ENCODE measurements around the gene AP4B1.

Gene AP4B1

GRCh38 chr1:113924473-113924872, 19.9 kb upstream of the AP4B1 start:
- POLR2A ChIA-PET = no interaction called here

GRCh38 chr1:113922957-113923356, 18.4 kb upstream of the AP4B1 start:
- ChIA-PET CTCF (no interaction called here), POLR2A (no interaction called here)
- no peaks in the 10 kb centered on the region for H3K36me3 ChIP-seq (ENCODE audit: control insufficient read depth in 2 of 2, insufficient read depth in 1 of 2, low read length in 2 of 2)
- H3K4me1 ChIP-seq (ENCODE audit: control insufficient read depth, insufficient read depth, low read length) = no peaks in the 10 kb centered on the region
- no peak overlapping the region for H3K4me3 ChIP-seq (ENCODE audit: low read depth, low read length)
- H3K9me3 ChIP-seq (ENCODE audit: control insufficient read depth, insufficient read depth, low read depth, low read length) = no peaks in the 10 kb centered on the region
- no peak overlapping the region for H3K27ac ChIP-seq (ENCODE audit: extremely low read depth, low read depth, low read length)
- TF ChIP-seq ZNF140 (tag by site-specific recombination; IDR thresholded peaks at IDR 0.05) = no peak
- no peak for TF ChIP-seq ZNF202 (tag by site-specific recombination; IDR thresholded peaks at IDR 0.05; ENCODE audit: borderline replicate concordance)
- TF ChIP-seq GLI4 (tag by site-specific recombination; IDR thresholded peaks at IDR 0.05) = no peak
- TF ChIP-seq ZNF335 (tag by site-specific recombination; conservative IDR thresholded peaks at IDR 0.05) = no peak
- no peak for TF ChIP-seq ZNF791 (tag by site-specific recombination; IDR thresholded peaks at IDR 0.05)
- TF ChIP-seq, protein P1, sequence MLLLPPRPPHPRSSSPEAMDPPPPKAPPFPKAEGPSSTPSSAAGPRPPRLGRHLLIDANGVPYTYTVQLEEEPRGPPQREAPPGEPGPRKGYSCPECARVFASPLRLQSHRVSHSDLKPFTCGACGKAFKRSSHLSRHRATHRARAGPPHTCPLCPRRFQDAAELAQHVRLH (tag by site-specific recombination; IDR thresholded peaks at IDR 0.05) = no peak
- no peak for TF ChIP-seq ZBTB21 (tag by site-specific recombination; IDR thresholded peaks at IDR 0.05)
- TF ChIP-seq ZFHX2 (tag by site-specific recombination; conservative IDR thresholded peaks at IDR 0.05) = no peak
- no peak for TF ChIP-seq PRDM10 (tag by site-specific recombination; IDR thresholded peaks at IDR 0.05)

More at GRCh38 chr1:113924473-113924872, 19.9 kb upstream of the AP4B1 start:
- CTCF ChIA-PET = no interaction called here
- Histone ChIP-seq H3K4me3 (ENCODE audit: low read depth, low read length) (no peak overlapping the region), H3K9me3 (ENCODE audit: control insufficient read depth, insufficient read depth, low read depth, low read length) (no peaks in the 10 kb centered on the region), H3K4me1 (ENCODE audit: control insufficient read depth, insufficient read depth, low read length) (no peaks in the 10 kb centered on the region), H3K36me3 (ENCODE audit: control insufficient read depth in 2 of 2, insufficient read depth in 1 of 2, low read length in 2 of 2) (no peaks in the 10 kb centered on the region), H3K27ac (ENCODE audit: extremely low read depth, low read depth, low read length) (no peak overlapping the region)
- TF ChIP-seq RBAK (tag by site-specific recombination; IDR thresholded peaks at IDR 0.05) = no peak
- TF ChIP-seq ZNF366 (tag by site-specific recombination; conservative IDR thresholded peaks at IDR 0.05) = peak; percentile 51; the same call in 1 of the 2 replicates

GRCh38 chr1:113918243-113918642, 13.6 kb upstream of the AP4B1 start:
- Histone ChIP-seq H3K27ac (ENCODE audit: extremely low read depth, low read depth, low read length) (no peak overlapping the region), H3K4me3 (ENCODE audit: low read depth, low read length) (no peak overlapping the region), H3K9me3 (ENCODE audit: control insufficient read depth, insufficient read depth, low read depth, low read length) (no peaks in the 10 kb centered on the region), H3K4me1 (ENCODE audit: control insufficient read depth, insufficient read depth, low read length) (no peaks in the 10 kb centered on the region; the same call in 1 of the 2 replicates), H3K36me3 (ENCODE audit: control insufficient read depth in 2 of 2, insufficient read depth in 1 of 2, low read length in 2 of 2) (peaks cover 0 to 7% of the 10 kb centered on the region in 2 experiments; a peak in 1 of 3 replicates)
- ChIA-PET CTCF (interaction anchor here (0.7 kb wide), 1 partner anchor 93 kb away, joined by 3 read pairs; no protein-coding TSS in a partner anchor), POLR2A (interaction anchor here (0.6 to 1.0 kb wide), 2 partner anchors 11 to 49 kb away, joined by 3 to 4 read pairs; partner anchors contain the start of gene HIPK1)
- TF ChIP-seq ZNF677 (tag by site-specific recombination; IDR thresholded peaks at IDR 0.05) = no peak
- no peak for TF ChIP-seq ZNF660 (tag by site-specific recombination; IDR thresholded peaks at IDR 0.05)
- TF ChIP-seq, protein P2, sequence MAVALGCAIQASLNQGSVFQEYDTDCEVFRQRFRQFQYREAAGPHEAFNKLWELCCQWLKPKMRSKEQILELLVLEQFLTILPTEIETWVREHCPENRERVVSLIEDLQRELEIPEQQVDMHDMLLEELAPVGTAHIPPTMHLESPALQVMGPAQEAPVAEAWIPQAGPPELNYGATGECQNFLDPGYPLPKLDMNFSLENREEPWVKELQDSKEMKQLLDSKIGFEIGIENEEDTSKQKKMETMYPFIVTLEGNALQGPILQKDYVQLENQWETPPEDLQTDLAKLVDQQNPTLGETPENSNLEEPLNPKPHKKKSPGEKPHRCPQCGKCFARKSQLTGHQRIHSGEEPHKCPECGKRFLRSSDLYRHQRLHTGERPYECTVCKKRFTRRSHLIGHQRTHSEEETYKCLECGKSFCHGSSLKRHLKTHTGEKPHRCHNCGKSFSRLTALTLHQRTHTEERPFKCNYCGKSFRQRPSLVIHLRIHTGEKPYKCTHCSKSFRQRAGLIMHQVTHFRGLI (tag by site-specific recombination; IDR thresholded peaks at IDR 0.05) = no peak
- TF ChIP-seq ZNF791 (tag by site-specific recombination; IDR thresholded peaks at IDR 0.05) = no peak
- no peak for TF ChIP-seq FEZF1 (tag by site-specific recombination; IDR thresholded peaks at IDR 0.05)
- no peak for TF ChIP-seq ZNF223 (tag by site-specific recombination; IDR thresholded peaks at IDR 0.05)
- TF ChIP-seq ZNF121 (tag by site-specific recombination; IDR thresholded peaks at IDR 0.05) = no peak
- no peak for TF ChIP-seq ZNF202 (tag by site-specific recombination; IDR thresholded peaks at IDR 0.05; ENCODE audit: borderline replicate concordance)
- TF ChIP-seq ZNF48 (tag by site-specific recombination; IDR thresholded peaks at IDR 0.05) = no peak
- no peak for TF ChIP-seq HIC1 (tag by site-specific recombination; IDR thresholded peaks at IDR 0.05)
- TF ChIP-seq ZNF549 (tag by site-specific recombination; IDR thresholded peaks at IDR 0.05) = no peak
- TF ChIP-seq, protein P3, sequence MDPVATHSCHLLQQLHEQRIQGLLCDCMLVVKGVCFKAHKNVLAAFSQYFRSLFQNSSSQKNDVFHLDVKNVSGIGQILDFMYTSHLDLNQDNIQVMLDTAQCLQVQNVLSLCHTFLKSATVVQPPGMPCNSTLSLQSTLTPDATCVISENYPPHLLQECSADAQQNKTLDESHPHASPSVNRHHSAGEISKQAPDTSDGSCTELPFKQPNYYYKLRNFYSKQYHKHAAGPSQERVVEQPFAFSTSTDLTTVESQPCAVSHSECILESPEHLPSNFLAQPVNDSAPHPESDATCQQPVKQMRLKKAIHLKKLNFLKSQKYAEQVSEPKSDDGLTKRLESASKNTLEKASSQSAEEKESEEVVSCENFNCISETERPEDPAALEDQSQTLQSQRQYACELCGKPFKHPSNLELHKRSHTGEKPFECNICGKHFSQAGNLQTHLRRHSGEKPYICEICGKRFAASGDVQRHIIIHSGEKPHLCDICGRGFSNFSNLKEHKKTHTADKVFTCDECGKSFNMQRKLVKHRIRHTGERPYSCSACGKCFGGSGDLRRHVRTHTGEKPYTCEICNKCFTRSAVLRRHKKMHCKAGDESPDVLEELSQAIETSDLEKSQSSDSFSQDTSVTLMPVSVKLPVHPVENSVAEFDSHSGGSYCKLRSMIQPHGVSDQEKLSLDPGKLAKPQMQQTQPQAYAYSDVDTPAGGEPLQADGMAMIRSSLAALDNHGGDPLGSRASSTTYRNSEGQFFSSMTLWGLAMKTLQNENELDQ (tag by site-specific recombination; IDR thresholded peaks at IDR 0.05; ENCODE audit: low read depth) = no peak
- TF ChIP-seq BCL11A (tag by site-specific recombination; IDR thresholded peaks at IDR 0.05; ENCODE audit: low read depth) = no peak
